K562 (cell line): ENCODE results near the gene BCKDK. TPM values are rescaled to one million over a fixed set of nuclear protein-coding genes. Genes with fewer than 3 reads are reported as not detected.
A peak's percentile ranks its signal among the peaks of the same experiment; 100 is the strongest.

Source experiments
- CAMTA2 ChIP-seq: fragments of 250-450 bp; sonication (Bioruptor Pico); conservative IDR thresholded peaks from 2 replicates; pipeline ENCODE4 v1.5.1; 2022
- CBX3 ChIP-seq, 2 experiments: IDR thresholded peaks; 1 replicate in 1 of 2; 2 replicates in 1 of 2; pipeline ENCODE4 v1.6.1; 2012; ENCODE audit warnings: inconsistent platforms in 2 of 2, low read length in 2 of 2, borderline replicate concordance in 1 of 2, control low read depth in 1 of 2
- CREBBP ChIP-seq: IDR thresholded peaks from one replicate; pipeline ENCODE4 v1.6.1; 2012; ENCODE audit warnings: low read depth, mild to moderate bottlenecking, control low read depth, inconsistent platforms, low read length
- CXXC5 ChIP-seq: fragments of 250-450 bp; sonication (Bioruptor Pico); IDR thresholded peaks from 2 replicates; pipeline ENCODE4 v1.8.0; 2022; ENCODE audit warnings: inconsistent platforms, mild to moderate bottlenecking, moderate library complexity
- DDX20 ChIP-seq: fragments of 450-650 bp; IDR thresholded peaks from 2 replicates; pipeline ENCODE4 v1.6.1; 2016; ENCODE audit warnings: missing genetic modification characterization, low read depth, mild to moderate bottlenecking, missing compliant biosample characterization, moderate library complexity
- EP400 ChIP-seq: fragments of 450-650 bp; IDR thresholded peaks from 2 replicates; pipeline ENCODE4 v1.6.1; 2017; ENCODE audit warnings: antibody characterized with exemption, mild to moderate bottlenecking, moderate library complexity
- GABPB1 ChIP-seq: sonication (generic); formaldehyde crosslinking; IDR thresholded peaks from 2 replicates; pipeline ENCODE4 v1.8.0; 2022; ENCODE audit warnings: mild to moderate bottlenecking, missing genetic modification reagents
- HDAC6 ChIP-seq: IDR thresholded peaks from 2 replicates; pipeline ENCODE4 v1.6.1; 2012; ENCODE audit warnings: low read depth, mild to moderate bottlenecking, control low read depth, inconsistent platforms, low read length, moderate library complexity
- HNRNPH1 ChIP-seq: fragments of 200-400 bp; formaldehyde crosslinking; optimal IDR thresholded peaks from 2 replicates; pipeline ENCODE3; 2017; ENCODE audit warnings: low read depth, mild to moderate bottlenecking, low read length, moderate library complexity
- MTA3 ChIP-seq: fragments of 450-650 bp; formaldehyde crosslinking; IDR thresholded peaks from 2 replicates; pipeline ENCODE4 v1.6.1; 2017; ENCODE audit warnings: mild to moderate bottlenecking, borderline replicate concordance
- PHB ChIP-seq: fragments of 250-450 bp; sonication (Bioruptor Pico); IDR thresholded peaks from 2 replicates; pipeline ENCODE4 v1.5.0; 2021
- RB1 ChIP-seq: fragments of 450-650 bp; IDR thresholded peaks from 2 replicates; pipeline ENCODE4 v1.6.1; 2017; ENCODE audit warnings: low read depth, mild to moderate bottlenecking
- RBM17 ChIP-seq: fragments of 200-400 bp; formaldehyde crosslinking; IDR thresholded peaks from 2 replicates; pipeline ENCODE4 v1.6.1; 2017; ENCODE audit warnings: low read depth, mild to moderate bottlenecking, low read length, borderline replicate concordance
- SMAD2 ChIP-seq: fragments of 150-350 bp; IDR thresholded peaks from 2 replicates; pipeline ENCODE4 v1.6.1; 2014; ENCODE audit warnings: low read depth, mild to moderate bottlenecking, low read length
- TCFL5 ChIP-seq: fragments of 250-450 bp; sonication (Bioruptor Pico); conservative IDR thresholded peaks from 2 replicates; pipeline ENCODE4 v1.6.1; 2021; ENCODE audit warnings: mild to moderate bottlenecking, moderate library complexity, matching md5 sums
- ZC3H11A ChIP-seq: IDR thresholded peaks from 2 replicates; pipeline ENCODE4 v1.6.1; 2012; ENCODE audit warnings: low read depth, low read length, improper control_type of control experiment
- ZNF12 ChIP-seq: sonication (generic); formaldehyde crosslinking; IDR thresholded peaks from 2 replicates; pipeline ENCODE4 v1.4.0; 2020; ENCODE audit warnings: mild to moderate bottlenecking, missing genetic modification reagents
- ZNF146 ChIP-seq: IDR thresholded peaks from one replicate; pipeline ENCODE4 v1.6.1; 2018; ENCODE audit warnings: missing compliant biosample characterization; ENCODE audit not compliant: unreplicated experiment
- ZNF174 ChIP-seq: fragments of 250-450 bp; sonication (Bioruptor Pico); IDR thresholded peaks from 2 replicates; pipeline ENCODE4 v1.4.0; 2020; ENCODE audit warnings: mild to moderate bottlenecking
- ZNF584 ChIP-seq: fragments of 200-800 bp; sonication (Bioruptor generic); IDR thresholded peaks from 2 replicates; pipeline ENCODE4 v1.6.1; 2016; ENCODE audit warnings: low read depth, mild to moderate bottlenecking, missing genetic modification characterization, missing compliant biosample characterization
- ZNF586 ChIP-seq: fragments of 450-650 bp; formaldehyde crosslinking; conservative IDR thresholded peaks from 2 replicates; pipeline ENCODE4 v1.4.0; 2020; ENCODE audit warnings: mild to moderate bottlenecking, moderate library complexity
- ZNF778 ChIP-seq: fragments of 450-650 bp; formaldehyde crosslinking; IDR thresholded peaks from 2 replicates; pipeline ENCODE4 v1.4.0; 2020; ENCODE audit warnings: mild to moderate bottlenecking, moderate library complexity
- ZNF79 ChIP-seq: fragments of 250-450 bp; sonication (Bioruptor Pico); IDR thresholded peaks from 2 replicates; pipeline ENCODE4 v1.4.0; 2020; ENCODE audit warnings: low read depth, mild to moderate bottlenecking, moderate library complexity
- polyA plus RNA-seq, 8 experiments: library from polyadenylated mRNA; depleted of rRNA in 4 of 8; stranded (reverse) in 5 of 8; unstranded in 3 of 8; fragments of >200 nt; fragmentation: Nextera tagmentation in 2 of 8; fragmentation: Illumina TruSeq in 1 of 8; extraction: Ambion mirVana in 2 of 8; extraction: Trizol in 1 of 8; gene quantifications; 2 replicates each; pipeline versions ENCODE4 v1.2.1 to v1.2.3, GENCODE V29; 2011 to 2014; ENCODE audit warnings: inconsistent platforms in 1 of 8, missing spikeins in 1 of 8
- total RNA-seq, 7 experiments: library from RNA; depleted of rRNA in 6 of 7; stranded (reverse); fragments of >200 nt in 6 of 7; fragmentation: Illumina TruSeq in 2 of 7; extraction: Trizol in 2 of 7; gene quantifications; 2 replicates each; pipeline versions ENCODE4 v1.2.1 to v1.2.3, GENCODE V29; 2011 to 2021; ENCODE audit warnings: low replicate concordance in 1 of 7
- TF ChIP-seq, protein P1 (sequence below): fragments of 450-650 bp; IDR thresholded peaks from 2 replicates; pipeline ENCODE4 v1.6.1; 2016
- TF ChIP-seq, protein P2 (sequence below): sonication (generic); formaldehyde crosslinking; IDR thresholded peaks from 2 replicates; pipeline ENCODE4 v1.8.0; 2023; ENCODE audit warnings: mild to moderate bottlenecking, missing genetic modification reagents

Gene BCKDK
- total and polyA plus RNA-seq, 9 of the 15 experiments (the other 6 are each of a cell fraction or from before 2014, with no cell fraction given) = 0.58 to 34.8 (median 13.1) TPM

DNA sequence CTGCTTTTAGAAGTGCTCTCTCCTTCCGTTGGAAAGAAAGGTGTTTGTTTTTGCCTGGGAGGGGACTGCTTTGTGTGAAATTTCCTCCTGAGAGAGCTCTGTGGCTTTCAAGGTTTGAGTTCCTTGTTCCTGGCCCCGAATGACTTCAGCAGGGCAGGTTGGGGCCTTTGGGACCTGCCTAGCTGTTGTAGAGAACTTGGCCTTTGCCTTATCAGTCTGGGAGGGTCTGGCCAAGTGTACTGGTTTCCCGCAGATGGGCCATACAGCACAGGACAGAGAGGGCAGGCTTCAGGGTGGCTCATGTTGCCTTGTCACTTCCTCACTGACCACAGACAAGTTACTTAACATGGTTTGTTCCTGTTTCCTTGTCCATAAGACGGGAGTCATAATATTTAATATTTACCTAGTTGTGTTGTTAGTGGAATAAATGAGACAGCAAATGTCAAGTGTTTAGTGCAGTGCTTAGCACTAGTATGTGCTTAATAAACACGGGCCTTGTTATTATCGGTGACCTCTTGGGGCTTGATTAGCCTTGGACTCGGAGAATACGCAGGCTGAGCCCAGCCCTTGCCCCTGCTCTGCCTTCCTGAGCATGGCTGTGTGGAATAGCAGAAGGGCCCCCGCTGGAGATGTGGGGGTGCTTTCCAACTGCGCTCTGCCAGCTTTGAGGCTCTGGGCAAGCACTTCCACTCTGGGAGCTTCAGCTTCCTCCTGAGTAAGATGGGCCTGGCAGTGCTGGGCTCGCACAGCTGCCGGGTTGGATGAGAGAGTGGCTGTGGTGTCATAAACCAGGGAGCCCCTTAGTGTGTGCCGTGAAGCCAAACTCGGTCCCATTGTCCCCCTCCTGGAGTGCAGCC is 20.8 kb downstream of the BCKDK start (continued):
- TF ChIP-seq MTA3 (peak; percentile 78; the same call in 1 of the 2 replicates), ZNF174 (CRISPR knock-in tag) (no peak), PHB (no peak), GABPB1 (CRISPR knock-in tag) (peak; percentile 62), ZNF146 (CRISPR knock-in tag) (no peak), ZNF586 (CRISPR knock-in tag) (no peak), ZC3H11A (no peak), DDX20 (tag) (no peak), HDAC6 (no peak), CXXC5 (CRISPR knock-in tag) (peak; percentile 39), EP400 (0 out of 2 replicates have a peak, but pooled peaks have one; percentile 37), CAMTA2 (CRISPR knock-in tag) (no peak), ZNF12 (CRISPR knock-in tag) (0 out of 2 replicates have a peak, but pooled peaks have one; percentile 18), CBX3 (IDR thresholded peaks at IDR 0.05; ENCODE audit: borderline replicate concordance in 1 of 2, low read length in 2 of 2) (0 out of 3 replicates have a peak, but pooled peaks of 1 of the 2 experiments have one; percentile 1), SMAD2 (no peak), CREBBP (no peak), TCFL5 (no peak), ZNF778 (CRISPR knock-in tag) (no peak), RBM17 (no peak), ZNF79 (CRISPR knock-in tag) (no peak), ZNF584 (CRISPR knock-in tag) (no peak), HNRNPH1 (no peak), RB1 (0 out of 2 replicates have a peak, but pooled peaks have one; percentile 25)
- TF ChIP-seq, protein P1, sequence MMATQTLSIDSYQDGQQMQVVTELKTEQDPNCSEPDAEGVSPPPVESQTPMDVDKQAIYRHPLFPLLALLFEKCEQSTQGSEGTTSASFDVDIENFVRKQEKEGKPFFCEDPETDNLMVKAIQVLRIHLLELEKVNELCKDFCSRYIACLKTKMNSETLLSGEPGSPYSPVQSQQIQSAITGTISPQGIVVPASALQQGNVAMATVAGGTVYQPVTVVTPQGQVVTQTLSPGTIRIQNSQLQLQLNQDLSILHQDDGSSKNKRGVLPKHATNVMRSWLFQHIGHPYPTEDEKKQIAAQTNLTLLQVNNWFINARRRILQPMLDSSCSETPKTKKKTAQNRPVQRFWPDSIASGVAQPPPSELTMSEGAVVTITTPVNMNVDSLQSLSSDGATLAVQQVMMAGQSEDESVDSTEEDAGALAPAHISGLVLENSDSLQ = 0 out of 2 replicates have a peak, but pooled peaks have one; percentile 16
- TF ChIP-seq, protein P2, sequence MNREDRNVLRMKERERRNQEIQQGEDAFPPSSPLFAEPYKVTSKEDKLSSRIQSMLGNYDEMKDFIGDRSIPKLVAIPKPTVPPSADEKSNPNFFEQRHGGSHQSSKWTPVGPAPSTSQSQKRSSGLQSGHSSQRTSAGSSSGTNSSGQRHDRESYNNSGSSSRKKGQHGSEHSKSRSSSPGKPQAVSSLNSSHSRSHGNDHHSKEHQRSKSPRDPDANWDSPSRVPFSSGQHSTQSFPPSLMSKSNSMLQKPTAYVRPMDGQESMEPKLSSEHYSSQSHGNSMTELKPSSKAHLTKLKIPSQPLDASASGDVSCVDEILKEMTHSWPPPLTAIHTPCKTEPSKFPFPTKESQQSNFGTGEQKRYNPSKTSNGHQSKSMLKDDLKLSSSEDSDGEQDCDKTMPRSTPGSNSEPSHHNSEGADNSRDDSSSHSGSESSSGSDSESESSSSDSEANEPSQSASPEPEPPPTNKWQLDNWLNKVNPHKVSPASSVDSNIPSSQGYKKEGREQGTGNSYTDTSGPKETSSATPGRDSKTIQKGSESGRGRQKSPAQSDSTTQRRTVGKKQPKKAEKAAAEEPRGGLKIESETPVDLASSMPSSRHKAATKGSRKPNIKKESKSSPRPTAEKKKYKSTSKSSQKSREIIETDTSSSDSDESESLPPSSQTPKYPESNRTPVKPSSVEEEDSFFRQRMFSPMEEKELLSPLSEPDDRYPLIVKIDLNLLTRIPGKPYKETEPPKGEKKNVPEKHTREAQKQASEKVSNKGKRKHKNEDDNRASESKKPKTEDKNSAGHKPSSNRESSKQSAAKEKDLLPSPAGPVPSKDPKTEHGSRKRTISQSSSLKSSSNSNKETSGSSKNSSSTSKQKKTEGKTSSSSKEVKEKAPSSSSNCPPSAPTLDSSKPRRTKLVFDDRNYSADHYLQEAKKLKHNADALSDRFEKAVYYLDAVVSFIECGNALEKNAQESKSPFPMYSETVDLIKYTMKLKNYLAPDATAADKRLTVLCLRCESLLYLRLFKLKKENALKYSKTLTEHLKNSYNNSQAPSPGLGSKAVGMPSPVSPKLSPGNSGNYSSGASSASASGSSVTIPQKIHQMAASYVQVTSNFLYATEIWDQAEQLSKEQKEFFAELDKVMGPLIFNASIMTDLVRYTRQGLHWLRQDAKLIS = 0 out of 2 replicates have a peak, but pooled peaks have one; percentile 39
